Mesodermal cell (in vitro differentiated cells): ENCODE measurements around the gene PRR7.
A peak's percentile ranks its signal among the peaks of the same experiment; 100 is the strongest.

Source experiments
- H3K27ac ChIP-seq: 2 replicates; pipeline ENCODE4 v1.7.0; 2013; ENCODE audit warnings: mild to moderate bottlenecking, low read depth, low read length, moderate library complexity; ENCODE audit not compliant: severe bottlenecking
- H3K36me3 ChIP-seq: 2 replicates; pipeline ENCODE4 v1.7.1; 2013; ENCODE audit warnings: mild to moderate bottlenecking, low read length, moderate library complexity; ENCODE audit not compliant: control insufficient read depth, insufficient read depth
- H3K4me1 ChIP-seq: one replicate; pipeline ENCODE4 v1.7.1; 2013; ENCODE audit warnings: mild to moderate bottlenecking, low read length; ENCODE audit not compliant: insufficient read depth, control insufficient read depth, poor library complexity, severe bottlenecking
- H3K4me3 ChIP-seq: 2 replicates; pipeline ENCODE4 v1.7.0; 2013; ENCODE audit warnings: low read length, control low read depth, mild to moderate bottlenecking; ENCODE audit not compliant: insufficient read depth, poor library complexity, severe bottlenecking; ENCODE audit errors: extremely low read depth
- H3K9me3 ChIP-seq: 2 replicates; pipeline ENCODE4 v1.7.1; 2013; ENCODE audit warnings: mild to moderate bottlenecking, low read length, moderate library complexity; ENCODE audit not compliant: control insufficient read depth
- WGBS, 2 experiments: methylation state at CpG; one replicate each; pipeline ENCODE4 v1.1.5; 2013; ENCODE audit warnings: missing lambda C conversion rate in 2 of 2; ENCODE audit not compliant: insufficient coverage in 2 of 2; 5-methylcytosine and 5-hydroxymethylcytosine counted together

The PRR7 gene

GRCh38 chr5:177474002-177474476, 27.4 kb downstream of the PRR7 start:
- Histone ChIP-seq H3K4me1 (peaks cover 49% of the 10 kb centered on the region), H3K9me3 (no peaks in the 10 kb centered on the region), H3K4me3 (no peak overlapping the region), H3K36me3 (peaks cover 36% of the 10 kb centered on the region), H3K27ac (no peak overlapping the region)
- 52% methylated on average over 6 to 7 of the region's 7 CpGs for WGBS, 2 experiments

- 60 to 69% methylated on average over 1 to 3 of the region's 4 CpGs for WGBS, 2 experiments
Measured at GRCh38 chr5:177474846-177475562, 28.4 kb downstream of the PRR7 start.

GRCh38 chr5:177475563-177476427, 29.2 kb downstream of the PRR7 start:
- no peak overlapping the region for H3K27ac ChIP-seq
- 82 to 91% methylated on average over 2 to 3 of the region's 11 CpGs for WGBS, 2 experiments

More at GRCh38 chr5:177474846-177475562, 28.4 kb downstream of the PRR7 start:
- no peak overlapping the region for H3K27ac ChIP-seq
- H3K9me3 ChIP-seq, result no peaks in the 10 kb centered on the region
- H3K36me3 ChIP-seq, result peaks cover 32% of the 10 kb centered on the region
- H3K4me3 ChIP-seq, result no peak overlapping the region
- peaks cover 42% of the 10 kb centered on the region for H3K4me1 ChIP-seq

GRCh38 chr5:177476531-177477233, 30.1 kb downstream of the PRR7 start:
- Histone ChIP-seq H3K4me3 (no peak overlapping the region), H3K9me3 (no peaks in the 10 kb centered on the region), H3K4me1 (peaks cover 29% of the 10 kb centered on the region), H3K27ac (no peak overlapping the region), H3K36me3 (peaks cover 23% of the 10 kb centered on the region)
- WGBS, 2 experiments, result 83 to 88% methylated on average over 15 to 17 of the region's 18 CpGs

More at GRCh38 chr5:177475563-177476427, 29.2 kb downstream of the PRR7 start:
- Histone ChIP-seq H3K4me3 (no peak overlapping the region), H3K4me1 (peaks cover 37% of the 10 kb centered on the region), H3K36me3 (peaks cover 29% of the 10 kb centered on the region), H3K9me3 (no peaks in the 10 kb centered on the region)

GRCh38 chr5:177477701-177478477, 31.3 kb downstream of the PRR7 start:
- no peaks in the 10 kb centered on the region for H3K9me3 ChIP-seq
- H3K27ac ChIP-seq, result peak overlapping the region; percentile 1
- H3K4me3 ChIP-seq, result no peak overlapping the region
- H3K4me1 ChIP-seq, result peaks cover 23% of the 10 kb centered on the region
- peaks cover 30% of the 10 kb centered on the region for H3K36me3 ChIP-seq
- 94 to 95% methylated on average over 8 to 9 of the region's 13 CpGs for WGBS, 2 experiments

- Histone ChIP-seq H3K9me3 (no peaks in the 10 kb centered on the region), H3K36me3 (peaks cover 41% of the 10 kb centered on the region), H3K4me3 (no peak overlapping the region), H3K4me1 (peaks cover 22% of the 10 kb centered on the region), H3K27ac (peak overlapping the region; percentile 37)
- 84% methylated on average over 17 of the region's 18 CpGs for WGBS, 2 experiments
Measured at GRCh38 chr5:177478711-177479646, 32.4 kb downstream of the PRR7 start.

- Histone ChIP-seq H3K9me3 (no peaks in the 10 kb centered on the region), H3K4me3 (no peak overlapping the region), H3K27ac (peak overlapping the region; percentile 37), H3K4me1 (peaks cover 14% of the 10 kb centered on the region), H3K36me3 (peaks cover 48% of the 10 kb centered on the region)
- 91 to 92% methylated on average over 13 to 14 of the region's 14 CpGs for WGBS, 2 experiments
Measured at GRCh38 chr5:177479774-177480173, 33.2 kb downstream of the PRR7 start.

GRCh38 chr5:177482359-177482795, 35.8 kb downstream of the PRR7 start:
- Histone ChIP-seq H3K36me3 (peaks cover 71% of the 10 kb centered on the region), H3K9me3 (no peaks in the 10 kb centered on the region), H3K4me1 (peaks cover 5% of the 10 kb centered on the region), H3K27ac (no peak overlapping the region), H3K4me3 (no peak overlapping the region)
- whole genome bisulfite sequencing, 2 experiments, result 88 to 99% methylated on average over 10 of the region's 10 CpGs

- H3K4me1 ChIP-seq, result peaks cover 5% of the 10 kb centered on the region
- peaks cover 77% of the 10 kb centered on the region for H3K36me3 ChIP-seq
- H3K4me3 ChIP-seq, result no peak overlapping the region
- WGBS, 2 experiments, result 96 to 98% methylated on average over 7 to 8 of the region's 9 CpGs
- no peak overlapping the region for H3K27ac ChIP-seq
- no peaks in the 10 kb centered on the region for H3K9me3 ChIP-seq
Measured at GRCh38 chr5:177483042-177483441, 36.4 kb downstream of the PRR7 start.
